Spleen (tissue), 7 donors: Measurements from ENCODE around the gene NDUFA3.

Source experiments
- POLR2AphosphoS5 ChIP-seq, 3 donors: sonication (generic); formaldehyde crosslinking; IDR thresholded peaks; one replicate each; pipeline ENCODE4 v1.5.1; 2017; ENCODE audit warnings: antibody characterized with exemption in 3 of 3
- TF ChIP-seq, protein P1 (sequence below), 11 experiments: fragments of 200-600 bp in 7 of 11; fragments of 450-650 bp in 4 of 11; sonication (generic) in 4 of 11; IDR thresholded peaks in 8 of 11; conservative IDR thresholded peaks in 3 of 11; 1 replicate in 7 of 11; 2 replicates in 4 of 11; pipeline versions ENCODE4 v1.4.0 to v1.8.0; 2016 to 2021; ENCODE audit warnings: antibody characterized with exemption in 11 of 11, inconsistent platforms in 4 of 11, mild to moderate bottlenecking in 1 of 11
- donor health status: DM: no; HTN: no; CAD: no; lungs with moderate emphysema.
- donor health status: DM: no; HTN: no; CAD: no.
- donor health status: DM: no; HTN: no; CAD: no.

DNA sequence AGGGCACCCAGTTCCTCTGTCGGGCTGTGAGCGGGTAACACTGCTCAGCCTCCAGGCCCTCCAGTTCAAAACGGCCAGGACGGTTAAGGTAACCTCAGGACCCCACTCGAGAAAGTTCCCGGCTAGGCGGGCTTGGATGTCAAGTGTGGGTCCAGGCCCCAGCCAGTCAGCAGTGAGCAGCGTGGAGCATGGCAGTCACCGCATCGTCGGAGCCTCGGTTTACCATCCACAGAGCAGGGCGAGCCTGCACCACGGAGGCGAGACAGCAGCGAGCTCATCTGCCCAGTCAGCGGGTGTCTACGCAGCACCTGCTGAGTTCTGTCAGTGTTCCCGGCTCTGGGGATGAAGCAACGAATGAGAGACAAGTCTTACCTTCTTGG lies 27.0 kb downstream of the NDUFA3 start:
- TF ChIP-seq, protein P1, sequence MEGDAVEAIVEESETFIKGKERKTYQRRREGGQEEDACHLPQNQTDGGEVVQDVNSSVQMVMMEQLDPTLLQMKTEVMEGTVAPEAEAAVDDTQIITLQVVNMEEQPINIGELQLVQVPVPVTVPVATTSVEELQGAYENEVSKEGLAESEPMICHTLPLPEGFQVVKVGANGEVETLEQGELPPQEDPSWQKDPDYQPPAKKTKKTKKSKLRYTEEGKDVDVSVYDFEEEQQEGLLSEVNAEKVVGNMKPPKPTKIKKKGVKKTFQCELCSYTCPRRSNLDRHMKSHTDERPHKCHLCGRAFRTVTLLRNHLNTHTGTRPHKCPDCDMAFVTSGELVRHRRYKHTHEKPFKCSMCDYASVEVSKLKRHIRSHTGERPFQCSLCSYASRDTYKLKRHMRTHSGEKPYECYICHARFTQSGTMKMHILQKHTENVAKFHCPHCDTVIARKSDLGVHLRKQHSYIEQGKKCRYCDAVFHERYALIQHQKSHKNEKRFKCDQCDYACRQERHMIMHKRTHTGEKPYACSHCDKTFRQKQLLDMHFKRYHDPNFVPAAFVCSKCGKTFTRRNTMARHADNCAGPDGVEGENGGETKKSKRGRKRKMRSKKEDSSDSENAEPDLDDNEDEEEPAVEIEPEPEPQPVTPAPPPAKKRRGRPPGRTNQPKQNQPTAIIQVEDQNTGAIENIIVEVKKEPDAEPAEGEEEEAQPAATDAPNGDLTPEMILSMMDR (IDR thresholded peaks at IDR 0.05 in 8 of 11, conservative IDR thresholded peaks at IDR 0.05 in 3 of 11): no peak
- TF ChIP-seq POLR2AphosphoS5 (IDR thresholded peaks at IDR 0.05): peak in 1 of 3 donors; percentile 7
